Fibroblast of lung (primary cell): ENCODE results near the gene STOM.

Source experiments
- CTCF ChIP-seq, 2 donors: IDR thresholded peaks in 1 of 2; conservative IDR thresholded peaks in 1 of 2; 1 replicate in 1 of 2; 2 replicates in 1 of 2; pipeline ENCODE4 v1.5.1; 2011 to 2012; ENCODE audit warnings: low read length in 2 of 2, control low read depth in 1 of 2, inconsistent platforms in 1 of 2, low read depth in 1 of 2, mild to moderate bottlenecking in 1 of 2
- EZH2 ChIP-seq: IDR thresholded peaks from 2 replicates; pipeline ENCODE4 v1.5.1; 2012; ENCODE audit warnings: low read length, control low read depth, mild to moderate bottlenecking; ENCODE audit errors: missing control alignments

- no peak for TF ChIP-seq CTCF (conservative IDR thresholded peaks at IDR 0.05 in 1 of 2, IDR thresholded peaks at IDR 0.05 in 1 of 2; ENCODE audit: low read depth in 1 of 2, low read length in 2 of 2)
- TF ChIP-seq EZH2: no peak
Observed at GRCh38 chr9:121328876-121329681, 41.0 kb downstream of the STOM start.
